ENCODE measurements around the gene TNFSF11. TPM values are rescaled to one million over a fixed set of nuclear protein-coding genes. Genes with fewer than 3 reads are reported as not detected.

The TNFSF11 gene
- total RNA-seq, 2 experiments from 2014 or later = not detected

DNA sequence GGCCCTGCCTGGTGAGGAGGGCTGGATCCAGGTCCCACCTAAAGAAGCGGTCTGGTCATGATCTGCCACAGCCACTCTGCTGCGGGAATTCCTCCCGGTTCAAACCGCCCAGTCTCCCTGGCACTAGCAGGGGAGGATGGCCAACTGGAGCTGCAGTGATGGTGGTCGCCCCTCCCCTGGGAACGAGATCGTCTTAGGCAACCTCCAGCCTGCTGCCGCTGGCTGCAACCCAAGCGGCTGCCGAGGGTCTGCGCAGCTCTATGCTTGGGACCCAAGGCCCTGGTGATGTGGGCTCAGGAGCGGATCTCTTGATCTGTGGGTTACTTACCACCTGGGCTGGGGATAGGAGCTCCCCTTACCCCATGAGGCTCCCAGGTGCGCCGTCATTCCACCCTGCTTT is 69.1 kb downstream of the TNFSF11 start:
- no peak overlapping the region for H3K27ac ChIP-seq (ENCODE audit: low read depth, low read length, poor library complexity, severe bottlenecking)
- H3K4me2 ChIP-seq (ENCODE audit: low read length) = no peak overlapping the region
- H4K20me1 ChIP-seq (ENCODE audit: insufficient read depth, low read length) = no peaks in the 10 kb centered on the region
- no peak for DNase-seq (ENCODE audit: low spot score)
- no peaks in the 10 kb centered on the region for H3K36me3 ChIP-seq (ENCODE audit: insufficient read depth, low read length)
- no peaks in the 10 kb centered on the region for H3K4me1 ChIP-seq (ENCODE audit: insufficient read depth, low read length, poor library complexity, severe bottlenecking)
- no peak overlapping the region for H3K4me3 ChIP-seq (ENCODE audit: low read depth, low read length, poor library complexity, severe bottlenecking)
- H3K9me3 ChIP-seq (ENCODE audit: low read length) = no peaks in the 10 kb centered on the region
- ChIA-PET POLR2A (no interaction called here), CTCF (ENCODE audit: unreplicated experiment) (no interaction called here)
- TF ChIP-seq, protein P1, sequence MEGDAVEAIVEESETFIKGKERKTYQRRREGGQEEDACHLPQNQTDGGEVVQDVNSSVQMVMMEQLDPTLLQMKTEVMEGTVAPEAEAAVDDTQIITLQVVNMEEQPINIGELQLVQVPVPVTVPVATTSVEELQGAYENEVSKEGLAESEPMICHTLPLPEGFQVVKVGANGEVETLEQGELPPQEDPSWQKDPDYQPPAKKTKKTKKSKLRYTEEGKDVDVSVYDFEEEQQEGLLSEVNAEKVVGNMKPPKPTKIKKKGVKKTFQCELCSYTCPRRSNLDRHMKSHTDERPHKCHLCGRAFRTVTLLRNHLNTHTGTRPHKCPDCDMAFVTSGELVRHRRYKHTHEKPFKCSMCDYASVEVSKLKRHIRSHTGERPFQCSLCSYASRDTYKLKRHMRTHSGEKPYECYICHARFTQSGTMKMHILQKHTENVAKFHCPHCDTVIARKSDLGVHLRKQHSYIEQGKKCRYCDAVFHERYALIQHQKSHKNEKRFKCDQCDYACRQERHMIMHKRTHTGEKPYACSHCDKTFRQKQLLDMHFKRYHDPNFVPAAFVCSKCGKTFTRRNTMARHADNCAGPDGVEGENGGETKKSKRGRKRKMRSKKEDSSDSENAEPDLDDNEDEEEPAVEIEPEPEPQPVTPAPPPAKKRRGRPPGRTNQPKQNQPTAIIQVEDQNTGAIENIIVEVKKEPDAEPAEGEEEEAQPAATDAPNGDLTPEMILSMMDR (conservative IDR thresholded peaks at IDR 0.05; ENCODE audit: low read length) = no peak
- TF ChIP-seq EZH2phosphoT487 (IDR thresholded peaks at IDR 0.05; ENCODE audit: borderline replicate concordance, low read depth, low read length) = no peak
- no TSS peak for BruUV-seq (replicated peaks)
- H2AFZ ChIP-seq (ENCODE audit: low read length) = no peak overlapping the region
- intact Hi-C loops (cut with micrococcal nuclease; ENCODE audit: unreplicated experiment) = no loop called here
- H3K9me2 ChIP-seq (ENCODE audit: insufficient read depth, low read length) = no peaks in the 10 kb centered on the region
- no peaks in the 10 kb centered on the region for H3K79me2 ChIP-seq (ENCODE audit: insufficient read depth, low read depth, low read length)

DNA sequence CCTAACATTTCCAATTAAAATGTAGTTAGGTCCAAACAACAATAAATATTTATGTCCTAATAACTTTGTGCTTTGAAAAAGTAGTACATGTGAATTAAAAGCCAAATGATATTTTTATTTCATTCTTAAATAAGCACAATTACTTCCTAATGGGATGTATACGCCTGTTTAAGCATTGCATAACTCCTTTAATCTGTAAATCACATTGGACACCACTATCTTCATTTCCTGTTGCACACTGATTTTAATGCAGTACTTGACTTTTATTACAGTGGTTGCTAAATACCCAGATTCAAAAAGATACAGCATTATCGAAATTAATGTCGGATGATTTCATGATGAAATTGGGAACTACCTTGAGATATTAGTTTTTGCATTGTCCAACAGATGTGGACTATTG is 70.9 kb downstream of the TNFSF11 start:
- H3K9me2 ChIP-seq (ENCODE audit: insufficient read depth, low read length) = no peaks in the 10 kb centered on the region
- no peak overlapping the region for H3K4me3 ChIP-seq (ENCODE audit: low read depth, low read length, poor library complexity, severe bottlenecking)
- no peaks in the 10 kb centered on the region for H3K79me2 ChIP-seq (ENCODE audit: insufficient read depth, low read depth, low read length)
- no peak for DNase-seq (ENCODE audit: low spot score)
- BruUV-seq (replicated peaks) = no TSS peak
- no peaks in the 10 kb centered on the region for H3K9me3 ChIP-seq (ENCODE audit: low read length)
- H4K20me1 ChIP-seq (ENCODE audit: insufficient read depth, low read length) = no peaks in the 10 kb centered on the region
- H2AFZ ChIP-seq (ENCODE audit: low read length) = no peak overlapping the region
- no peaks in the 10 kb centered on the region for H3K4me1 ChIP-seq (ENCODE audit: insufficient read depth, low read length, poor library complexity, severe bottlenecking)
- POLR2A ChIA-PET = no interaction called here
- intact Hi-C loops (cut with micrococcal nuclease; ENCODE audit: unreplicated experiment) = no loop called here
- no peak overlapping the region for H3K4me2 ChIP-seq (ENCODE audit: low read length)
- H3K27ac ChIP-seq (ENCODE audit: low read depth, low read length, poor library complexity, severe bottlenecking) = no peak overlapping the region
- H3K36me3 ChIP-seq (ENCODE audit: insufficient read depth, low read length) = no peaks in the 10 kb centered on the region
- TF ChIP-seq, protein P1 (conservative IDR thresholded peaks at IDR 0.05; ENCODE audit: low read length) = no peak
- CTCF ChIA-PET (ENCODE audit: unreplicated experiment) = no interaction called here

DNA sequence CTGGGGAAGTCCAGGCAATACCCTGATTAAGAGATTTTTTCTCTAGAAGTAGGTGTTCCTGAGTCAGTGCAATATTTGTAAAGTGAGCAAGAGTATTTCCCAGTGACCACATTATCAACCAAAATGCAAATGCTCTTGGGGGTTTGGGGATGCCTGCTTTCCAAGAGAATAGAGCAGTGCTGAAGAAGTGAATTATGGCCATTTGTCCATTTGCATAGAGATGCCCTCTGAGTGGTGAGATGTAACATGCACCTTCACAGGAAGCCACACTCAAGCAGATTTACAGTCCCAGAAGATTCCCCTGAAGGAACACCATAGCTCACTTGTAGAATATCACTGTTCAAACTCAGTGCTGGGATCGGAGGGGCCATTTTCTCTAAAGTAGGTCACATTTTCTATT is 71.8 kb downstream of the TNFSF11 start:
- Histone ChIP-seq H3K4me2 (ENCODE audit: low read length) (no peak overlapping the region), H3K36me3 (ENCODE audit: insufficient read depth, low read length) (no peaks in the 10 kb centered on the region), H3K9me2 (ENCODE audit: insufficient read depth, low read length) (no peaks in the 10 kb centered on the region), H3K79me2 (ENCODE audit: insufficient read depth, low read depth, low read length) (no peaks in the 10 kb centered on the region), H2AFZ (ENCODE audit: low read length) (no peak overlapping the region), H3K9me3 (ENCODE audit: low read length) (no peaks in the 10 kb centered on the region), H3K4me1 (ENCODE audit: insufficient read depth, low read length, poor library complexity, severe bottlenecking) (no peaks in the 10 kb centered on the region), H3K4me3 (ENCODE audit: low read depth, low read length, poor library complexity, severe bottlenecking) (no peak overlapping the region), H4K20me1 (ENCODE audit: insufficient read depth, low read length) (no peaks in the 10 kb centered on the region), H3K27ac (ENCODE audit: low read depth, low read length, poor library complexity, severe bottlenecking) (no peak overlapping the region)
- DNase-seq (ENCODE audit: low spot score) = no peak
- no peak for TF ChIP-seq EZH2phosphoT487 (IDR thresholded peaks at IDR 0.05; ENCODE audit: borderline replicate concordance, low read depth, low read length)
- TF ChIP-seq, protein P1 (conservative IDR thresholded peaks at IDR 0.05; ENCODE audit: low read length) = no peak
- BruUV-seq (replicated peaks) = no TSS peak
- ChIA-PET POLR2A (no interaction called here), CTCF (ENCODE audit: unreplicated experiment) (no interaction called here)
- intact Hi-C loops (cut with micrococcal nuclease; ENCODE audit: unreplicated experiment) = no loop called here
